GM12878 (cell line): ENCODE data around the gene INAFM1. TPM values are rescaled to one million over a fixed set of nuclear protein-coding genes. Genes with fewer than 3 reads are reported as not detected.
A peak's percentile ranks its signal among the peaks of the same experiment; 100 is the strongest.

Experiments used
- ATAC-seq: fragments of 200-7000 bp; cut with Tn5 transposase; 3 replicates; pipeline ENCODE4 v1.9.1; 2020; ENCODE audit warnings: mild to moderate bottlenecking, moderate library complexity
- BruUV-seq: library from RNA; stranded (reverse); fragments of 400-500 nt; replicated peaks from 2 replicates; lab custom pipeline; 2021; lab: Mats Ljungman, UMichigan
- CTCF ChIA-PET: fragments of 300-600 bp; sonication (Branson Sonifier 250); formaldehyde crosslinking; extraction: SDS; loops from one replicate; lab custom pipeline; 2021; ENCODE audit warnings: inconsistent platforms; lab: Yijun Ruan, JAX
- POLR2A ChIA-PET: fragments of 350-600 bp; formaldehyde crosslinking; extraction: SDS; loops from one replicate; lab custom pipeline; 2021; ENCODE audit warnings: inconsistent platforms; lab: Charles Lee
- RAD21 ChIA-PET: fragments of 300-600 bp; sonication (Branson Sonifier 250); formaldehyde crosslinking; loops from one replicate; lab custom pipeline; 2023; ENCODE audit warnings: antibody characterized with exemption; ENCODE audit not compliant: unreplicated experiment; lab: Charles Lee
- SMC1A ChIA-PET: fragments of 300-600 bp; sonication (Branson Sonifier 250); formaldehyde crosslinking; loops from one replicate; lab custom pipeline; 2023; ENCODE audit not compliant: unreplicated experiment, uncharacterized antibody; lab: Charles Lee
- DNase-seq: peaks from one replicate; pipeline ENCODE4 v3.0.0-alpha.2; 2011; ENCODE audit warnings: low read depth, low spot score
- FAIRE-seq: peaks from 3 replicates; lab custom pipeline; 2011; peaks lifted over from hg19 to GRCh38; lab: Jason Lieb, UNC
- H2AFZ ChIP-seq: 2 replicates; pipeline ENCODE4 v1.6.0; 2011; ENCODE audit warnings: low read depth, low read length, control low read depth; ENCODE audit not compliant: control insufficient read depth
- H3K27ac ChIP-seq: 2 replicates; pipeline ENCODE4 v1.5.1; 2011; ENCODE audit warnings: control low read depth; ENCODE audit not compliant: control insufficient read depth, insufficient read depth
- H3K27me3 ChIP-seq, 2 experiments: replicated peaks in 1 of 2; 2 replicates each; pipeline versions ENCODE4 v1.6.0 to v1.6.1; 2011; ENCODE audit warnings: low read length in 1 of 2; ENCODE audit not compliant: control insufficient read depth in 2 of 2, insufficient read depth in 2 of 2
- H3K36me3 ChIP-seq, 2 experiments: 2 replicates each; pipeline ENCODE4 v1.5.1; 2011; ENCODE audit warnings: low read length in 1 of 2; ENCODE audit not compliant: control insufficient read depth in 2 of 2, insufficient read depth in 2 of 2
- H3K4me1 ChIP-seq: 2 replicates; pipeline ENCODE4 v1.6.1; 2011; ENCODE audit warnings: mild to moderate bottlenecking, low read length, moderate library complexity, mixed read lengths; ENCODE audit not compliant: control insufficient read depth, insufficient read depth
- H3K4me2 ChIP-seq: 2 replicates; pipeline ENCODE4 v1.6.0; 2011; ENCODE audit warnings: control low read depth; ENCODE audit not compliant: control insufficient read depth, insufficient read depth
- H3K4me3 ChIP-seq: fragments of 200-600 bp; sonication (generic); 2 replicates; pipeline ENCODE4 v1.5.1; 2016
- H3K79me2 ChIP-seq: 2 replicates; pipeline ENCODE4 v1.6.0; 2011; ENCODE audit warnings: low read length; ENCODE audit not compliant: control insufficient read depth, insufficient read depth
- H3K9ac ChIP-seq: 2 replicates; pipeline ENCODE4 v1.8.0; 2011; ENCODE audit warnings: low read length, control low read depth, mixed read lengths; ENCODE audit not compliant: control insufficient read depth, insufficient read depth
- H3K9me3 ChIP-seq: replicated peaks from 3 replicates; pipeline ENCODE4 v1.5.1; 2011; ENCODE audit warnings: mild to moderate bottlenecking, low read length; ENCODE audit not compliant: control insufficient read depth, insufficient read depth
- H4K20me1 ChIP-seq: 2 replicates; pipeline ENCODE4 v1.6.0; 2011; ENCODE audit not compliant: control insufficient read depth, insufficient read depth
- CHD1 ChIP-seq: IDR thresholded peaks from 2 replicates; pipeline ENCODE4 v1.6.1; 2012; ENCODE audit warnings: low read depth, low read length, improper control_type of control experiment
- EP300 ChIP-seq, 2 experiments: fragments of 150-350 bp in 1 of 2; IDR thresholded peaks; 2 replicates each; pipeline ENCODE4 v1.6.1; 2011 to 2012; ENCODE audit warnings: low read depth in 2 of 2, low read length in 2 of 2, borderline replicate concordance in 1 of 2, improper control_type of control experiment in 1 of 2, inconsistent platforms in 1 of 2; ENCODE audit not compliant: control insufficient read depth in 1 of 2
- FOXM1 ChIP-seq: IDR thresholded peaks from 2 replicates; pipeline ENCODE4 v1.6.1; 2012; ENCODE audit warnings: low read depth, mild to moderate bottlenecking, inconsistent platforms, low read length, moderate library complexity
- HCFC1 ChIP-seq: fragments of 150-350 bp; IDR thresholded peaks from 2 replicates; pipeline ENCODE4 v1.6.1; 2014; ENCODE audit warnings: low read length
- MYC ChIP-seq: IDR thresholded peaks from 2 replicates; pipeline ENCODE4 v1.6.1; 2011; ENCODE audit warnings: mild to moderate bottlenecking, low read length, moderate library complexity, inconsistent platforms; ENCODE audit not compliant: insufficient read depth, insufficient replicate concordance, insufficient read length, severe bottlenecking
- NR2C2 ChIP-seq: IDR thresholded peaks from 2 replicates; pipeline ENCODE4 v1.6.1; 2011; ENCODE audit warnings: borderline replicate concordance, low read depth; ENCODE audit not compliant: control insufficient read depth, insufficient read length
- POLR2A ChIP-seq: IDR thresholded peaks from 2 replicates; pipeline ENCODE4 v1.6.1; 2011; ENCODE audit warnings: low read depth, mild to moderate bottlenecking, low read length
- POU2F2 ChIP-seq: IDR thresholded peaks from 3 replicates; pipeline ENCODE4 v1.6.1; 2011; ENCODE audit warnings: low read depth, mild to moderate bottlenecking, low read length, borderline replicate concordance
- SMAD1 ChIP-seq: fragments of 450-650 bp; IDR thresholded peaks from 2 replicates; pipeline ENCODE4 v1.6.1; 2018; ENCODE audit warnings: mild to moderate bottlenecking, low read depth; ENCODE audit not compliant: partially characterized antibody
- TARDBP ChIP-seq: IDR thresholded peaks from 2 replicates; pipeline ENCODE4 v1.6.1; 2016; ENCODE audit warnings: borderline replicate concordance
- TBL1XR1 ChIP-seq: IDR thresholded peaks from 2 replicates; pipeline ENCODE4 v1.6.1; 2012; ENCODE audit warnings: low read depth, low read length, improper control_type of control experiment
- WGBS: methylation state at CpG from one replicate; pipeline ENCODE4 v1.1.6; 2016; ENCODE audit warnings: low lambda C conversion rate; ENCODE audit not compliant: insufficient replicate concordance, insufficient coverage; ENCODE audit errors: missing lambda C conversion rate; 5-methylcytosine and 5-hydroxymethylcytosine counted together
- in situ Hi-C: fragments of 300-500 bp; cut with MboI; formaldehyde crosslinking; loops from 9 replicates; pipeline ENCODE4 v1.14.3; 2018; ENCODE audit warnings: mixed read lengths
- intact Hi-C: fragments of 100-400 bp; cut with micrococcal nuclease; formaldehyde crosslinking; loops from one replicate; pipeline ENCODE4 v1.14.2; 2022; ENCODE audit not compliant: unreplicated experiment
- polyA plus RNA-seq, 11 experiments: library from polyadenylated mRNA; depleted of rRNA in 4 of 11; unstranded in 6 of 11; stranded (reverse) in 5 of 11; fragments of >200 nt; fragmentation: Nextera tagmentation in 4 of 11; fragmentation: Illumina TruSeq in 1 of 11; extraction: Ambion mirVana in 4 of 11; extraction: Trizol in 1 of 11; gene quantifications; 1 replicate in 1 of 11; 2 replicates in 10 of 11; pipeline versions ENCODE4 v1.2.1 to v1.2.3, GENCODE V29; 2011 to 2016; ENCODE audit warnings: inconsistent platforms in 2 of 11, missing spikeins in 2 of 11, low read depth in 1 of 11
- total RNA-seq, 4 experiments: library from RNA; depleted of rRNA in 3 of 4; stranded (reverse); fragments of >200 nt in 3 of 4; fragmentation: Illumina TruSeq in 1 of 4; extraction: Trizol in 1 of 4; gene quantifications; 2 replicates each; pipeline versions ENCODE4 v1.2.1 to v1.2.3, GENCODE V29; 2013 to 2021
- TF ChIP-seq, protein P1 (sequence below): fragments of 450-650 bp; formaldehyde crosslinking; IDR thresholded peaks from 2 replicates; pipeline ENCODE4 v1.4.0; 2022; ENCODE audit warnings: mild to moderate bottlenecking, moderate library complexity

Gene INAFM1
- total and polyA plus RNA-seq, 10 of the 15 experiments (the other 5 are each of a cell fraction or from before 2014, with no cell fraction given): 0.57 to 6.8 (median 1.1) TPM; not detected in 1

DNA sequence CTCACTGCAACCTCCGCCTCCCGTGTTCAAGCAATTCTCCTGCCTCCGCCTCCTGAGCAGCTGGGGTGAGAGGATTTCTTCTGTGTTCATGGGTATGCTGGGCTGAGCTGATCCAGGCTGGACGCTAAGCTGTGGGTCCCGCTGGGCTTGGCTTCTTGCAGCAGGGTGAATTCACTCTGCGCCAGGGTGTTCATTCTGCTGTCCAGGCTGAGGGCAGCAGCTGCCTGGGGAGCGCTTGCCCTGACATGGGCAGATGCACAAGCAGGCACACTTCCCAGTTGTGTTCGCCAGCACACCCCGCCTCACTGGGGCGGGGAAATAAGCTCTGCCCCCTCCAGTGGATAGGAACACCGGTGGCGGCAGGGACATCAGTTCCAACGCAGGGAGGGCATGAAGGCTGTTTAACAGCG is 7.3 kb upstream of the INAFM1 start:
- Histone ChIP-seq H3K36me3 (peaks cover 2 to 4% of the 10 kb centered on the region in 2 experiments; a peak in 3 of 4 replicates), H3K27me3 (no peaks in the 10 kb centered on the region), H3K4me3 (no peak overlapping the region), H3K79me2 (no peaks in the 10 kb centered on the region), H3K27ac (no peak overlapping the region), H3K9ac (no peak overlapping the region), H3K9me3 (no peaks in the 10 kb centered on the region), H3K4me1 (peaks cover 5% of the 10 kb centered on the region), H2AFZ (no peak overlapping the region), H3K4me2 (no peak overlapping the region), H4K20me1 (no peaks in the 10 kb centered on the region)
- in situ Hi-C loops (no loop called here), intact Hi-C loops (no loop called here)
- SMC1A ChIA-PET: interaction anchor here (0.6 kb wide), 1 partner anchor 346 kb away, joined by 3 read pairs; no protein-coding TSS in a partner anchor
- FAIRE-seq: no peak
- no peak for DNase-seq
- 94% methylated on average over 14 of the region's 14 CpGs for WGBS
- CTCF ChIA-PET: interaction anchor here (0.7 kb wide), 1 partner anchor 18 kb away, joined by 3 read pairs; no protein-coding TSS in a partner anchor
- POLR2A ChIA-PET: interaction anchor here (0.9 kb wide), 1 partner anchor 11 kb away, joined by 3 read pairs; the partner anchor contains the start of gene CCDC9
- RAD21 ChIA-PET: no interaction called here
- TF ChIP-seq POU2F2 (no peak), POLR2A (0 out of 2 replicates have a peak, but pooled peaks have one; percentile 12)
- no TSS peak for BruUV-seq
- ATAC-seq: no peak

DNA sequence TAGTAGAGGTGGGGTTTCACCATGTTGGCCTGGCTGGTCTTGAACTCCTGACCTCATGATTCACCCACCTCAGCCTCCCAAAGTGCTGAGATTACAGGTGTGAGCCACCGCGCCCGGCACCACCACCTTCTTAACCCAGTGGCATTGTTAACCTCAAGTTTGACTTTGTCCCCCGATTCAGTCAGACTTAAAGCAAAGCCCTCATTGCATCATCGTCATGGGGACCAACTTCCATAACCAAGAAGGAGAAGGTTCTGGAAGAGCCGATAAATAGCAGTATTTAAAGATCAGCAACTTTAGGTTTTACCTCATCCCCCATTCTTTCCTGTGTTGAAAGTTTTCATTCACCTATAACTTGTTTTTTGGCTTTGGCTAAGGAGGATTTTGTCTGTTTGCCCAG is 6.7 kb upstream of the INAFM1 start:
- RAD21 ChIA-PET: no interaction called here
- no peaks in the 10 kb centered on the region for H4K20me1 ChIP-seq
- H3K9ac ChIP-seq: no peak overlapping the region
- no peak for FAIRE-seq
- SMC1A ChIA-PET: interaction anchor here (0.6 kb wide), 1 partner anchor 347 kb away, joined by 3 read pairs; no protein-coding TSS in a partner anchor
- no peak overlapping the region for H3K27ac ChIP-seq
- WGBS: 78% methylated on average over 6 of the region's 6 CpGs
- no peaks in the 10 kb centered on the region for H3K79me2 ChIP-seq
- H3K27me3 ChIP-seq: no peaks in the 10 kb centered on the region
- CTCF ChIA-PET: no interaction called here
- DNase-seq: no peak
- no peak overlapping the region for H3K4me2 ChIP-seq
- no peak overlapping the region for H3K4me3 ChIP-seq
- no peaks in the 10 kb centered on the region for H3K9me3 ChIP-seq
- no TSS peak for BruUV-seq
- ATAC-seq: no peak
- peaks cover 5% of the 10 kb centered on the region; the same call in 1 of the 2 replicates for H3K4me1 ChIP-seq
- in situ Hi-C loops: no loop called here
- intact Hi-C loops: no loop called here
- peaks cover 2 to 4% of the 10 kb centered on the region in 2 experiments; a peak in 3 of 4 replicates for H3K36me3 ChIP-seq
- POLR2A ChIA-PET: interaction anchor here (0.9 kb wide), 1 partner anchor 11 kb away, joined by 3 read pairs; the partner anchor contains the start of gene CCDC9
- no peak overlapping the region for H2AFZ ChIP-seq
- no peak for TF ChIP-seq SMAD1
- no peak for TF ChIP-seq HCFC1
- TF ChIP-seq NR2C2: no peak
- TF ChIP-seq MYC: no peak
- TF ChIP-seq FOXM1: no peak
- no peak for TF ChIP-seq CHD1
- no peak for TF ChIP-seq TBL1XR1
- no peak for TF ChIP-seq EP300 (IDR thresholded peaks at IDR 0.05; ENCODE audit: borderline replicate concordance in 1 of 2, control insufficient read depth in 1 of 2, low read depth in 2 of 2, low read length in 2 of 2)
- TF ChIP-seq, protein P1, sequence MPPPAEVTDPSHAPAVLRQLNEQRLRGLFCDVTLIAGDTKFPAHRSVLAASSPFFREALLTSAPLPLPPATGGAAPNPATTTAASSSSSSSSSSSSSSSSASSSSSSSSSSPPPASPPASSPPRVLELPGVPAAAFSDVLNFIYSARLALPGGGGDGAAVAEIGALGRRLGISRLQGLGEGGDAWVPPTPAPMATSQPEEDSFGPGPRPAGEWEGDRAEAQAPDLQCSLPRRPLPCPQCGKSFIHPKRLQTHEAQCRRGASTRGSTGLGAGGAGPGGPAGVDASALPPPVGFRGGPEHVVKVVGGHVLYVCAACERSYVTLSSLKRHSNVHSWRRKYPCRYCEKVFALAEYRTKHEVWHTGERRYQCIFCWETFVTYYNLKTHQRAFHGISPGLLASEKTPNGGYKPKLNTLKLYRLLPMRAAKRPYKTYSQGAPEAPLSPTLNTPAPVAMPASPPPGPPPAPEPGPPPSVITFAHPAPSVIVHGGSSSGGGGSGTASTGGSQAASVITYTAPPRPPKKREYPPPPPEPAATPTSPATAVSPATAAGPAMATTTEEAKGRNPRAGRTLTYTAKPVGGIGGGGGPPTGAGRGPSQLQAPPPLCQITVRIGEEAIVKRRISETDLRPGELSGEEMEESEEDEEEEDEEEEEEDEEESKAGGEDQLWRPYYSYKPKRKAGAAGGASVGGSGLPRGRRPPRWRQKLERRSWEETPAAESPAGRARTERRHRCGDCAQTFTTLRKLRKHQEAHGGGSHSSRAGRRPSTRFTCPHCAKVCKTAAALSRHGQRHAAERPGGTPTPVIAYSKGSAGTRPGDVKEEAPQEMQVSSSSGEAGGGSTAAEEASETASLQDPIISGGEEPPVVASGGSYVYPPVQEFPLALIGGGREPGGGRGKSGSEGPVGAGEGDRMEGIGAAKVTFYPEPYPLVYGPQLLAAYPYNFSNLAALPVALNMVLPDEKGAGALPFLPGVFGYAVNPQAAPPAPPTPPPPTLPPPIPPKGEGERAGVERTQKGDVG (CRISPR knock-in tag): no peak
- TF ChIP-seq TARDBP: no peak
